Activated T-helper 1 cell treated with anti-CD3 and anti-CD28 coated beads, Interleukin-12 subunit alpha, Interleukin-12 subunit beta, Interleukin-2, Interleukin-4 antibody, amounts not matched to agents 30 ng/mL and 10 ng/mL and 1 ng/mL, durations not matched to agents 14 hours and 24 hours and 36 hours (primary cell): ENCODE data around the gene PHF20. TPM values are rescaled to one million over a fixed set of nuclear protein-coding genes. Genes with fewer than 3 reads are reported as not detected.
A peak's percentile ranks its signal among the peaks of the same experiment; 100 is the strongest.

Source experiments
- DNase-seq: peaks from one replicate; pipeline ENCODE4 v3.0.0; 2021; ENCODE audit warnings: low spot score
- H3K27ac Mint-ChIP-seq: one replicate; pipeline ENCODE4 v1.8.0; 2021; ENCODE audit warnings: mild to moderate bottlenecking, mixed read lengths
- H3K27me3 Mint-ChIP-seq: one replicate; pipeline ENCODE4 v1.8.0; 2022; ENCODE audit warnings: mild to moderate bottlenecking, moderate library complexity, mixed read lengths; ENCODE audit not compliant: insufficient read depth
- H3K36me3 Mint-ChIP-seq: one replicate; pipeline ENCODE4 v1.8.0; 2021; ENCODE audit warnings: low read depth, mixed read lengths
- H3K4me1 Mint-ChIP-seq: one replicate; pipeline ENCODE4 v1.8.0; 2021; ENCODE audit warnings: low read depth, mixed read lengths
- H3K4me3 Mint-ChIP-seq: one replicate; pipeline ENCODE4 v1.8.0; 2021; ENCODE audit warnings: mild to moderate bottlenecking, moderate library complexity, mixed read lengths
- H3K9me3 Mint-ChIP-seq: one replicate; pipeline ENCODE4 v1.8.0; 2021; ENCODE audit warnings: mixed read lengths
- intact Hi-C: fragments of 100-400 bp; cut with micrococcal nuclease; formaldehyde crosslinking; loops from one replicate; pipeline ENCODE4 v1.15.1; 2024
- total RNA-seq: library from RNA; stranded (reverse); gene quantifications from 2 replicates; pipeline ENCODE4 v1.2.3, GENCODE V29; 2022

Gene PHF20
- total RNA-seq, 1 donor from 2014 or later: 50.5 TPM

- peaks cover 17% of the 10 kb centered on the region for H3K4me1 Mint-ChIP-seq
- H3K27me3 Mint-ChIP-seq: no peaks in the 10 kb centered on the region
- no peak overlapping the region for H3K4me3 Mint-ChIP-seq
- H3K9me3 Mint-ChIP-seq: no peaks in the 10 kb centered on the region
- H3K36me3 Mint-ChIP-seq: peaks cover 23% of the 10 kb centered on the region
- intact Hi-C loops: no loop called here
- DNase-seq: no peak
- peak overlapping the region; percentile 36 for H3K27ac Mint-ChIP-seq
These were observed 48.9 kb downstream of the PHF20 start for GRCh38 chr20:35820715-35821114.

- intact Hi-C loops: no loop called here
- Mint-ChIP-seq H3K9me3 (no peaks in the 10 kb centered on the region), H3K27ac (no peak overlapping the region), H3K4me1 (peaks cover 24% of the 10 kb centered on the region), H3K4me3 (no peak overlapping the region), H3K36me3 (peaks cover 26% of the 10 kb centered on the region), H3K27me3 (no peaks in the 10 kb centered on the region)
- no peak for DNase-seq
These were observed 50.0 kb downstream of the PHF20 start for GRCh38 chr20:35821807-35822242.

- intact Hi-C loops: no loop called here
- no peaks in the 10 kb centered on the region for H3K27me3 Mint-ChIP-seq
- no peak overlapping the region for H3K27ac Mint-ChIP-seq
- no peak for DNase-seq
- no peak overlapping the region for H3K4me3 Mint-ChIP-seq
- no peaks in the 10 kb centered on the region for H3K9me3 Mint-ChIP-seq
- H3K4me1 Mint-ChIP-seq: peaks cover 24% of the 10 kb centered on the region
- peaks cover 26% of the 10 kb centered on the region for H3K36me3 Mint-ChIP-seq
These were observed 51.3 kb downstream of the PHF20 start for GRCh38 chr20:35823147-35823546.

- intact Hi-C loops: no loop called here
- Mint-ChIP-seq H3K36me3 (peaks cover 25% of the 10 kb centered on the region), H3K27ac (no peak overlapping the region), H3K27me3 (no peaks in the 10 kb centered on the region), H3K9me3 (no peaks in the 10 kb centered on the region), H3K4me3 (no peak overlapping the region), H3K4me1 (peaks cover 19% of the 10 kb centered on the region)
- DNase-seq: no peak
These were observed 52.1 kb downstream of the PHF20 start for GRCh38 chr20:35823937-35824336.

GRCh38 chr20:35826397-35826998, 54.7 kb downstream of the PHF20 start:
- Mint-ChIP-seq H3K27me3 (no peaks in the 10 kb centered on the region), H3K4me3 (no peak overlapping the region), H3K27ac (peak overlapping the region; percentile 13), H3K4me1 (peaks cover 12% of the 10 kb centered on the region), H3K36me3 (peaks cover 25% of the 10 kb centered on the region), H3K9me3 (no peaks in the 10 kb centered on the region)
- DNase-seq: no peak
- intact Hi-C loops: no loop called here

- peaks cover 21% of the 10 kb centered on the region for H3K36me3 Mint-ChIP-seq
- H3K4me3 Mint-ChIP-seq: no peak overlapping the region
- H3K27ac Mint-ChIP-seq: no peak overlapping the region
- intact Hi-C loops: no loop called here
- no peaks in the 10 kb centered on the region for H3K9me3 Mint-ChIP-seq
- no peaks in the 10 kb centered on the region for H3K27me3 Mint-ChIP-seq
- no peak for DNase-seq
- peaks cover 21% of the 10 kb centered on the region for H3K4me1 Mint-ChIP-seq
These were observed 56.6 kb downstream of the PHF20 start for GRCh38 chr20:35828434-35828833.

- no peaks in the 10 kb centered on the region for H3K9me3 Mint-ChIP-seq
- no peak overlapping the region for H3K27ac Mint-ChIP-seq
- H3K27me3 Mint-ChIP-seq: no peaks in the 10 kb centered on the region
- intact Hi-C loops: no loop called here
- H3K4me3 Mint-ChIP-seq: no peak overlapping the region
- DNase-seq: no peak
- peaks cover 19% of the 10 kb centered on the region for H3K36me3 Mint-ChIP-seq
- H3K4me1 Mint-ChIP-seq: peaks cover 21% of the 10 kb centered on the region
These were observed 57.1 kb downstream of the PHF20 start for GRCh38 chr20:35828916-35829315.

GRCh38 chr20:35830264-35830663, 58.4 kb downstream of the PHF20 start:
- no peak overlapping the region for H3K27ac Mint-ChIP-seq
- intact Hi-C loops: no loop called here
- no peaks in the 10 kb centered on the region for H3K27me3 Mint-ChIP-seq
- H3K36me3 Mint-ChIP-seq: peaks cover 17% of the 10 kb centered on the region
- no peak overlapping the region for H3K4me3 Mint-ChIP-seq
- H3K4me1 Mint-ChIP-seq: peaks cover 31% of the 10 kb centered on the region
- H3K9me3 Mint-ChIP-seq: no peaks in the 10 kb centered on the region
- no peak for DNase-seq

GRCh38 chr20:35831029-35831428, 59.2 kb downstream of the PHF20 start:
- Mint-ChIP-seq H3K36me3 (peaks cover 17% of the 10 kb centered on the region), H3K4me3 (no peak overlapping the region), H3K9me3 (no peaks in the 10 kb centered on the region), H3K27ac (no peak overlapping the region), H3K27me3 (no peaks in the 10 kb centered on the region), H3K4me1 (peaks cover 33% of the 10 kb centered on the region)
- intact Hi-C loops: no loop called here
- no peak for DNase-seq

GRCh38 chr20:35831971-35832370, 60.2 kb downstream of the PHF20 start:
- DNase-seq: no peak

GRCh38 chr20:35833241-35833640, 61.4 kb downstream of the PHF20 start:
- intact Hi-C loops: no loop called here
- Mint-ChIP-seq H3K9me3 (no peaks in the 10 kb centered on the region), H3K36me3 (peaks cover 13% of the 10 kb centered on the region), H3K27me3 (no peaks in the 10 kb centered on the region), H3K4me3 (no peak overlapping the region), H3K4me1 (peaks cover 26% of the 10 kb centered on the region), H3K27ac (no peak overlapping the region)
- no peak for DNase-seq

More at GRCh38 chr20:35831971-35832370, 60.2 kb downstream of the PHF20 start:
- no peaks in the 10 kb centered on the region for H3K9me3 Mint-ChIP-seq
- H3K27me3 Mint-ChIP-seq: no peaks in the 10 kb centered on the region
- no peak overlapping the region for H3K27ac Mint-ChIP-seq
- H3K36me3 Mint-ChIP-seq: peaks cover 13% of the 10 kb centered on the region
- intact Hi-C loops: no loop called here
- peaks cover 26% of the 10 kb centered on the region for H3K4me1 Mint-ChIP-seq
- H3K4me3 Mint-ChIP-seq: no peak overlapping the region

- no peak for DNase-seq
- Mint-ChIP-seq H3K4me1 (peaks cover 25% of the 10 kb centered on the region), H3K36me3 (peaks cover 19% of the 10 kb centered on the region), H3K4me3 (no peak overlapping the region), H3K27ac (no peak overlapping the region), H3K9me3 (peaks cover 5% of the 10 kb centered on the region), H3K27me3 (no peaks in the 10 kb centered on the region)
- intact Hi-C loops: no loop called here
These were observed 65.9 kb downstream of the PHF20 start for GRCh38 chr20:35837577-35838195.

GRCh38 chr20:35838205-35838604, 66.4 kb downstream of the PHF20 start:
- Mint-ChIP-seq H3K4me1 (peaks cover 25% of the 10 kb centered on the region), H3K9me3 (peaks cover 6% of the 10 kb centered on the region), H3K4me3 (no peak overlapping the region), H3K36me3 (peaks cover 21% of the 10 kb centered on the region), H3K27me3 (no peaks in the 10 kb centered on the region), H3K27ac (no peak overlapping the region)
- intact Hi-C loops: no loop called here
- no peak for DNase-seq
